H1 (cell line): ENCODE measurements around the gene DCAF15. TPM values are rescaled to one million over a fixed set of nuclear protein-coding genes. Genes with fewer than 3 reads are reported as not detected.

Experiments used
- E2F6 ChIP-seq: IDR thresholded peaks from 2 replicates; pipeline ENCODE4 v1.6.1; 2012; ENCODE audit warnings: inconsistent platforms
- EP300 ChIP-seq, 2 experiments: IDR thresholded peaks; 1 replicate in 1 of 2; 2 replicates in 1 of 2; pipeline ENCODE4 v1.6.1; 2011 to 2012; ENCODE audit warnings: low read depth in 2 of 2, low read length in 2 of 2, mild to moderate bottlenecking in 2 of 2, borderline replicate concordance in 1 of 2, inconsistent platforms in 1 of 2, moderate library complexity in 1 of 2
- GABPA ChIP-seq: IDR thresholded peaks from 2 replicates; pipeline ENCODE4 v1.6.1; 2011; ENCODE audit warnings: mild to moderate bottlenecking, low read length, moderate library complexity, borderline replicate concordance; ENCODE audit not compliant: insufficient read depth
- MAFK ChIP-seq: IDR thresholded peaks from 2 replicates; pipeline ENCODE4 v1.6.1; 2012; ENCODE audit warnings: low read depth, mild to moderate bottlenecking, improper control_type of control experiment, low read length
- POLR2AphosphoS5 ChIP-seq: IDR thresholded peaks from 2 replicates; pipeline ENCODE4 v1.6.1; 2011; ENCODE audit warnings: low read depth, low read length
- SIX5 ChIP-seq: IDR thresholded peaks from 2 replicates; pipeline ENCODE4 v1.6.1; 2011; ENCODE audit warnings: mild to moderate bottlenecking, low read depth, low read length
- USF2 ChIP-seq: IDR thresholded peaks from 2 replicates; pipeline ENCODE4 v1.6.1; 2011; ENCODE audit warnings: low read length, improper control_type of control experiment
- polyA plus RNA-seq, 7 experiments: library from polyadenylated mRNA; depleted of rRNA in 3 of 7; stranded (reverse) in 5 of 7; unstranded in 2 of 7; fragments of >200 nt in 5 of 7; fragments of 200-250 nt in 2 of 7; gene quantifications; 1 replicate in 5 of 7; 2 replicates in 1 of 7; 4 replicates in 1 of 7; pipeline versions ENCODE4 v1.2.1 to v1.2.3, GENCODE V29; 2011 to 2013; ENCODE audit warnings: missing spikeins in 2 of 7, mixed read lengths in 2 of 7
- total RNA-seq: library from RNA; stranded (reverse); fragmentation: NEBNext Ultra II Directional; extraction: Animal tissue kit (Norgen Biotek cat#: 25700); gene quantifications from 2 replicates; pipeline ENCODE4 v1.2.1, GENCODE V29; 2021
- TF ChIP-seq, protein P1 (sequence below): fragments of 300-600 bp; sonication (generic); IDR thresholded peaks from 2 replicates; pipeline ENCODE4 v1.7.1; 2012; ENCODE audit warnings: low read length, moderate library complexity, mild to moderate bottlenecking, inconsistent platforms; ENCODE audit not compliant: insufficient replicate concordance

Gene DCAF15
- total and polyA plus RNA-seq, 2 of the 8 experiments (the other 6 are each of a cell fraction or from before 2014, with no cell fraction given) = 68.7 to 80.8 TPM

DNA sequence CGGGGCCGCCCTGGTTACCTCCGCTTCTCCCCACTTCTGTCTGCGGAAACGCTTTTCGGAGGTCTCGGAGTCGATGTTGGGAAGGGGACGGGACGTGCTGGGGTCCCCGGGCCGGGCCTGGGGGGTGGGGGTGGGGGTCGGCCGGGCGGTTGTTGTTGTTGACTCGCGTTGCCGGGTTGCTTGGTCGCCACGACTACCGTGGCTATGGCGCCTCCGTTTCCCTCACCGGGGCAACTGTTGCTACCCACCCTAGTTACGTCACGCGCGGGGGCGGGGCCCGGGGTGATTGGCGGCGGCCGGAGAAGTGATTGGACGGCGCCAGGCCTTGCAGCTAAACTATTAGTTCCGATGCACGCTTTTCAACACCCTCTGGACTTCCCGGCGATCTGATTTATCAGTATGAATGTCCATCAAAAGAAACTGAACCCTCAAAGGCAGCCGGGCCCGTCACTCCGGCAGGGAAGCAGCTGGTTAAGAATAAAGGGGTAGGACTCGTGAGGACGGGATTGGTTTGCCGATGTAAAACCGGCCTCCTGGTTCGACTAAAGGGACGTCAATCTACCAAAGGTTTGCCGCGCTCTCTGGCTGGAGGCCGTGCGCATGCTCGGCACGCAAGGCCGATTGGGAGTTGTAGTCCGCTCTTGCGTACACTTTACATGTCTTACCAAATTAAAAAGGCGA, 53.9 kb downstream of the DCAF15 start, which contains the start of gene RFX1 (continued):
- TF ChIP-seq, protein P1, sequence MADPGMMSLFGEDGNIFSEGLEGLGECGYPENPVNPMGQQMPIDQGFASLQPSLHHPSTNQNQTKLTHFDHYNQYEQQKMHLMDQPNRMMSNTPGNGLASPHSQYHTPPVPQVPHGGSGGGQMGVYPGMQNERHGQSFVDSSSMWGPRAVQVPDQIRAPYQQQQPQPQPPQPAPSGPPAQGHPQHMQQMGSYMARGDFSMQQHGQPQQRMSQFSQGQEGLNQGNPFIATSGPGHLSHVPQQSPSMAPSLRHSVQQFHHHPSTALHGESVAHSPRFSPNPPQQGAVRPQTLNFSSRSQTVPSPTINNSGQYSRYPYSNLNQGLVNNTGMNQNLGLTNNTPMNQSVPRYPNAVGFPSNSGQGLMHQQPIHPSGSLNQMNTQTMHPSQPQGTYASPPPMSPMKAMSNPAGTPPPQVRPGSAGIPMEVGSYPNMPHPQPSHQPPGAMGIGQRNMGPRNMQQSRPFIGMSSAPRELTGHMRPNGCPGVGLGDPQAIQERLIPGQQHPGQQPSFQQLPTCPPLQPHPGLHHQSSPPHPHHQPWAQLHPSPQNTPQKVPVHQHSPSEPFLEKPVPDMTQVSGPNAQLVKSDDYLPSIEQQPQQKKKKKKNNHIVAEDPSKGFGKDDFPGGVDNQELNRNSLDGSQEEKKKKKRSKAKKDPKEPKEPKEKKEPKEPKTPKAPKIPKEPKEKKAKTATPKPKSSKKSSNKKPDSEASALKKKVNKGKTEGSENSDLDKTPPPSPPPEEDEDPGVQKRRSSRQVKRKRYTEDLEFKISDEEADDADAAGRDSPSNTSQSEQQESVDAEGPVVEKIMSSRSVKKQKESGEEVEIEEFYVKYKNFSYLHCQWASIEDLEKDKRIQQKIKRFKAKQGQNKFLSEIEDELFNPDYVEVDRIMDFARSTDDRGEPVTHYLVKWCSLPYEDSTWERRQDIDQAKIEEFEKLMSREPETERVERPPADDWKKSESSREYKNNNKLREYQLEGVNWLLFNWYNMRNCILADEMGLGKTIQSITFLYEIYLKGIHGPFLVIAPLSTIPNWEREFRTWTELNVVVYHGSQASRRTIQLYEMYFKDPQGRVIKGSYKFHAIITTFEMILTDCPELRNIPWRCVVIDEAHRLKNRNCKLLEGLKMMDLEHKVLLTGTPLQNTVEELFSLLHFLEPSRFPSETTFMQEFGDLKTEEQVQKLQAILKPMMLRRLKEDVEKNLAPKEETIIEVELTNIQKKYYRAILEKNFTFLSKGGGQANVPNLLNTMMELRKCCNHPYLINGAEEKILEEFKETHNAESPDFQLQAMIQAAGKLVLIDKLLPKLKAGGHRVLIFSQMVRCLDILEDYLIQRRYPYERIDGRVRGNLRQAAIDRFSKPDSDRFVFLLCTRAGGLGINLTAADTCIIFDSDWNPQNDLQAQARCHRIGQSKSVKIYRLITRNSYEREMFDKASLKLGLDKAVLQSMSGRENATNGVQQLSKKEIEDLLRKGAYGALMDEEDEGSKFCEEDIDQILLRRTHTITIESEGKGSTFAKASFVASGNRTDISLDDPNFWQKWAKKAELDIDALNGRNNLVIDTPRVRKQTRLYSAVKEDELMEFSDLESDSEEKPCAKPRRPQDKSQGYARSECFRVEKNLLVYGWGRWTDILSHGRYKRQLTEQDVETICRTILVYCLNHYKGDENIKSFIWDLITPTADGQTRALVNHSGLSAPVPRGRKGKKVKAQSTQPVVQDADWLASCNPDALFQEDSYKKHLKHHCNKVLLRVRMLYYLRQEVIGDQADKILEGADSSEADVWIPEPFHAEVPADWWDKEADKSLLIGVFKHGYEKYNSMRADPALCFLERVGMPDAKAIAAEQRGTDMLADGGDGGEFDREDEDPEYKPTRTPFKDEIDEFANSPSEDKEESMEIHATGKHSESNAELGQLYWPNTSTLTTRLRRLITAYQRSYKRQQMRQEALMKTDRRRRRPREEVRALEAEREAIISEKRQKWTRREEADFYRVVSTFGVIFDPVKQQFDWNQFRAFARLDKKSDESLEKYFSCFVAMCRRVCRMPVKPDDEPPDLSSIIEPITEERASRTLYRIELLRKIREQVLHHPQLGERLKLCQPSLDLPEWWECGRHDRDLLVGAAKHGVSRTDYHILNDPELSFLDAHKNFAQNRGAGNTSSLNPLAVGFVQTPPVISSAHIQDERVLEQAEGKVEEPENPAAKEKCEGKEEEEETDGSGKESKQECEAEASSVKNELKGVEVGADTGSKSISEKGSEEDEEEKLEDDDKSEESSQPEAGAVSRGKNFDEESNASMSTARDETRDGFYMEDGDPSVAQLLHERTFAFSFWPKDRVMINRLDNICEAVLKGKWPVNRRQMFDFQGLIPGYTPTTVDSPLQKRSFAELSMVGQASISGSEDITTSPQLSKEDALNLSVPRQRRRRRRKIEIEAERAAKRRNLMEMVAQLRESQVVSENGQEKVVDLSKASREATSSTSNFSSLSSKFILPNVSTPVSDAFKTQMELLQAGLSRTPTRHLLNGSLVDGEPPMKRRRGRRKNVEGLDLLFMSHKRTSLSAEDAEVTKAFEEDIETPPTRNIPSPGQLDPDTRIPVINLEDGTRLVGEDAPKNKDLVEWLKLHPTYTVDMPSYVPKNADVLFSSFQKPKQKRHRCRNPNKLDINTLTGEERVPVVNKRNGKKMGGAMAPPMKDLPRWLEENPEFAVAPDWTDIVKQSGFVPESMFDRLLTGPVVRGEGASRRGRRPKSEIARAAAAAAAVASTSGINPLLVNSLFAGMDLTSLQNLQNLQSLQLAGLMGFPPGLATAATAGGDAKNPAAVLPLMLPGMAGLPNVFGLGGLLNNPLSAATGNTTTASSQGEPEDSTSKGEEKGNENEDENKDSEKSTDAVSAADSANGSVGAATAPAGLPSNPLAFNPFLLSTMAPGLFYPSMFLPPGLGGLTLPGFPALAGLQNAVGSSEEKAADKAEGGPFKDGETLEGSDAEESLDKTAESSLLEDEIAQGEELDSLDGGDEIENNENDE = no peak
- no peak for TF ChIP-seq USF2
- peak; percentile 66 for TF ChIP-seq SIX5
- peak; percentile 77; the same call in 1 of the 2 replicates for TF ChIP-seq POLR2AphosphoS5
- TF ChIP-seq GABPA = no peak
- peak; percentile 43 to 90 for TF ChIP-seq EP300 (IDR thresholded peaks at IDR 0.05; ENCODE audit: borderline replicate concordance in 1 of 2, low read depth in 2 of 2, low read length in 2 of 2)
- no peak for TF ChIP-seq MAFK
- peak; percentile 67; the same call in 1 of the 2 replicates for TF ChIP-seq E2F6
